GM19468 (cell line): ENCODE measurements around the gene DENND1A.

Experiments
- ATAC-seq: cut with Tn5 transposase; IDR thresholded peaks from one replicate; pipeline ENCODE4 v1.9.1; 2021; ENCODE audit warnings: mild to moderate bottlenecking, moderate library complexity, moderate number of reproducible peaks; ENCODE audit not compliant: unreplicated experiment; ENCODE audit errors: extremely low read depth

The DENND1A gene

GRCh38 chr9:123523001-123523400 lies 406.9 kb downstream of the DENND1A start:
- ATAC-seq: no peak

- no peak for ATAC-seq
Measured at GRCh38 chr9:123522251-123522650, 407.7 kb downstream of the DENND1A start.

DNA sequence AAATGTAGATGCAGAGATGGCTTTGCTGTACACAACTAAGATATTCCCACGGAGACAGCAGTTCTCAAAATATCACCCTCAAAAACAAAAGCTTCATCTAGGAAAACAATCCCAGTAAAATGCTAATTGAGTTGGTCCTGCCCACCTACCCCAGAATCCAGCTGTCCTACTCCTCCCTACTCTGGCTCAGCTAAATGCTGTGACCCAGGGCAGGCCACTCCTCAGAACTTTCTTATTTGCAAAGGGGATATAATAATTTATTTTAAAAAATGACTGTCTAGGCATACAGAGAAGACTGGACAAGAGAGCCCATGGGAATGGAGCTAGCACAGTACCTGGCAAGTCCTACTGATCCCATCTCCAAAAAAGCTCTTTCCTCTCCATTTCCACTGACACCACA lies 411.6 kb downstream of the DENND1A start:
- no peak for ATAC-seq

DNA sequence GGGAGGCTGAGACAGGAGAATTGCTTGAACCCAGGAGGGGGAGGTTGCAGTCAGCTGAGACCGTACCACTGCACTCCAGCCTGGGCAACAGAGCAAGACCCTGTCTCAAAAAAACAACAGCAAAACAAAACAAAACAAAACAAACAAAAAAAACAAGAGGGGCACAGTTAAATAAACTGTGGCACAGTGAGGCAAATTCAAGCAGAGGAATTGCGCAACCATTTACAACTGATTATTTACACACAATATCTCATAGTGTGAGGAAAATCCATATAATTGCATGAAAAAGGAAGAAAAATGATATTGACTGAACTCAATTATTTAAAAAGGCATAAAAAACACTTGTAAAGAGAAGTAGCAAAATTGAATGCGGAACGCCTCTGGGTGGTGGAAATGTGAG lies 412.4 kb downstream of the DENND1A start:
- ATAC-seq: no peak

- no peak for ATAC-seq
Measured at GRCh38 chr9:123514766-123515165, 415.2 kb downstream of the DENND1A start.

- no peak for ATAC-seq
Measured at GRCh38 chr9:123513554-123513953, 416.4 kb downstream of the DENND1A start.

GRCh38 chr9:123511326-123512277 lies 418.3 kb downstream of the DENND1A start:
- no peak for ATAC-seq

GRCh38 chr9:123509646-123510045 lies 420.3 kb downstream of the DENND1A start:
- no peak for ATAC-seq

- no peak for ATAC-seq
Measured at GRCh38 chr9:123508048-123508447, 421.9 kb downstream of the DENND1A start.

GRCh38 chr9:123505496-123505895 lies 424.4 kb downstream of the DENND1A start:
- no peak for ATAC-seq

GRCh38 chr9:123500336-123500735 lies 429.6 kb downstream of the DENND1A start:
- no peak for ATAC-seq

DNA sequence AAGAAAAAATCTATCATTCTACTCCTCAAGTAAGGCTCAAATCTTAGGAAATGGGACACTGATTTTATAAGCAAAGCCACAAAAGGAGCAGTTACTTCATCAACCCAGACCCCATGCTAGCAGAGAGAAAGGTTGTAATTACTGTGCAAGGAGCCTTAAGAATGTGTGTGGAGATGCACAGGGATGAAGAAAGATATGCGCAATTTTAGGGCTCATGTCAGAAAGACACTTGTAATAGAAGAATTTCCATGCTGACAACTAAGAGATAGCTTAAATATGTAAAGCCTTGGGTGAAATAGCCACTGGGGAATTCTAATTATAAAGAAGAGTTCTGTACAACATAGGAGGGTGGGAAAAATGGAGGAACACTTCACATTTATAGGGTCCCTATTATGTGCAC lies 432.1 kb downstream of the DENND1A start:
- ATAC-seq: no peak

GRCh38 chr9:123495731-123496130 lies 434.2 kb downstream of the DENND1A start:
- ATAC-seq: no peak

GRCh38 chr9:123493627-123494026 lies 436.3 kb downstream of the DENND1A start:
- ATAC-seq: no peak

GRCh38 chr9:123490688-123491087 lies 439.2 kb downstream of the DENND1A start:
- no peak for ATAC-seq

DNA sequence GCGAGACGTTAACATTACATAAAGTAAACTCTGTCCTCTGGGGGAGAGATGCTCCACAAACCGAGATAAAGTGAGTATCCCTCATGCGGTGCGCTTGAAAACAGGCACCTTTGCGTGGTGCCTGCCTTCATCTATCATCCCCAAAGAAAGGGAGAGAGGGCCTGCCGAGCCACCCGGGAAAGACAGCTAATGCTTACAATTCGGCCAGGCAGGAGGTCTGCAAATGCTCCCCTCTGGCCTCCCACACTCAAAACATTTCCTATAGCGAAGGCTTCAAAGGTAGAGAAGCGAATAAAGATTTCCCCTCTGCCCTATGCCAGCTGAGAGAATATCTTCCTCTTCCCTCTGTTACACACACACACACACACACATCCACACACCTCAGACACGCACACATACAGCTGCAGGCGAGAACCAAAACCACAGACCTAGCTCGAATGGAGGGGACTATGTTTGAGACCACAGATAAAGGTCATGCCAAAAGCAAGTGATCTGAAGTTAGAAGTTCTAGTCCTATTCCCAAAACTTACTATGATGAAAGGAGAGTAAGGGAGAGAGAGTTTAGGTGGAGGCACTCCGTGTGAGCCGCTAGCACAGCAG lies 441.1 kb downstream of the DENND1A start:
- ATAC-seq: no peak

DNA sequence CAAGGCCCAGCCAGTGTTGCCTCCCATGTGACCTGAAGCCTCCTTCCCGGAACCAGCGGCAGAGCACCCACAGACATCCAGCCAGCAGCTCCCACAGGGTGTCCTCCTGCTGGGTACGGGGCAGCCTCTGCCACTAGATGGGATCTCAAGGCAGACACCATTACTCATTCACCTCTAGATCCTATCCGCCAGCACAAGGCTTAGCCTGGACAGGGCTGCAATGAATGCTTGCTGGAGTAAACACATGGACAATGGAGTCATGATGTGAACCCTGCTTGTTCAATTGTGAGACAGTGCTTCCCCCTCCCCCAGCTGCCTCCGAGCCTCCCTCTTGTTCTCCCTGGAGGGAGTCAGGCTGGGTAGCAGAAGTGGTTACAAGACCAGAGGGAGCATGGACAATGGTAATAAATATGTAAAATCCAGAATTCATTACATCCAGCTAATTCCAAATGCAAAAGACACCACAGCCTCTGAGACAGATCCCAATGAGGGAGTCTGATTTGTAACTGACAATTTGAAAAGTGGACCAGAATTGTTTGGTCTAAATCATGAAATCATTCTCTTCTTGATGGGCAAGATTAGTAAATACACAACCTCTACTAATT lies 441.9 kb downstream of the DENND1A start:
- no peak for ATAC-seq

DNA sequence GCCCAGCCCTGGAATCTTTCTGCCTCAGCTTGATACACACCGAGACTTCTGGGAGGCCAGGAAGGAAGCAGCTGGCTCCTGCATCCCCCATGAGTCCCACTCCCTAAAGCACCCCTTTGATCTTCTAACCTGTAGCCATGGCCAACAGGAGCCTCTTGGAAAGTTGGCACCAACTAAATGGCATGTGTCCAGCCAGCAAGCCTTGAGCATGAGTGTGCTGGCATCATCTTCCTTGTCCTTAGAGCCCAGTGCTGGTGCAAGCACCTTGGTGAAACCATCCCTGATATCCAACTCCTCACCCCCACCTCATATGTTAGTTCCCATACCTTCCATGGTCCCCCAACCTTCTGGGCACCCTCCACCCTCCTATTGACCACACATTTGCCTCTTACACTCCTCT lies 443.5 kb downstream of the DENND1A start:
- no peak for ATAC-seq

DNA sequence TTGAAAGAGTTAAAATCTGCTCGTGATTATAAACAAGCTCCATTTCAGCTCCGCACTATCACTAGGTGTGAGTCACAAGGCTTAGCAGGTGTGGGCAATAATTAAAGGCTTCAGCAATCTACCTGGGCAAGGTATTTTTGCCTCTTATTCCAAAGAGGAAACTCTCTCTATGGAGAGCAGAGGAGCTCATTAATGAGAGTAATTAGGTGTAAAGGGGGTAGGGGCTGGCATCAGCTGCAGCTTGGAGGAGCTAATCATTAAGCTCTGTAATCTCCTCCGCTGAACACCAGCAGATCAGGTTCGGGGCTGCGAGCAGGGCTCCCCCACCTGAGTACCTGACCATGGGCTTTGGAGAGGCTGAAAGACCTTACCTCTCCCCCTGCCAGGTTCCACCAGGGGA lies 444.7 kb downstream of the DENND1A start:
- ATAC-seq: no peak

GRCh38 chr9:123484130-123484529 lies 445.8 kb downstream of the DENND1A start:
- ATAC-seq: no peak

GRCh38 chr9:123483191-123483803 lies 446.6 kb downstream of the DENND1A start:
- ATAC-seq: no peak
